K562 (cell line): ENCODE results near the gene SPOUT1. TPM values are rescaled to one million over a fixed set of nuclear protein-coding genes. Genes with fewer than 3 reads are reported as not detected.

Experiments used
- AFF1 ChIP-seq, 2 experiments: fragments of 450-650 bp; IDR thresholded peaks; 2 replicates each; pipeline ENCODE4 v1.6.1; 2018; ENCODE audit warnings: mild to moderate bottlenecking in 2 of 2, low read depth in 1 of 2; ENCODE audit not compliant: partially characterized antibody in 2 of 2
- E4F1 ChIP-seq: fragments of 250-450 bp; sonication (Bioruptor Pico); IDR thresholded peaks from 2 replicates; pipeline ENCODE4 v1.5.0; 2021; ENCODE audit warnings: mild to moderate bottlenecking, borderline replicate concordance
- IFI16 ChIP-seq: fragments of 250-450 bp; sonication (Bioruptor Pico); IDR thresholded peaks from 2 replicates; pipeline ENCODE4 v2.1.2; 2022; ENCODE audit warnings: mild to moderate bottlenecking, inconsistent platforms
- JUND ChIP-seq, 2 experiments: IDR thresholded peaks; 2 replicates in 1 of 2; 3 replicates in 1 of 2; pipeline ENCODE4 v1.6.1; 2011; ENCODE audit warnings: borderline replicate concordance in 2 of 2, low read depth in 2 of 2, low read length in 2 of 2, improper control_type of control experiment in 1 of 2, missing biosample characterization in 1 of 2, missing genetic modification characterization in 1 of 2, missing genetic modification reagents in 1 of 2
- KDM2B ChIP-seq: fragments of 250-450 bp; sonication (Bioruptor Pico); IDR thresholded peaks from 2 replicates; pipeline ENCODE4 v1.8.0; 2021; ENCODE audit warnings: mild to moderate bottlenecking, moderate library complexity
- KLF10 ChIP-seq: fragments of 250-450 bp; sonication (Bioruptor Pico); IDR thresholded peaks from 2 replicates; pipeline ENCODE4 v1.6.1; 2021; ENCODE audit warnings: matching md5 sums
- MBD2 ChIP-seq: sonication (generic); IDR thresholded peaks from 2 replicates; pipeline ENCODE4 v1.6.1; 2016; ENCODE audit warnings: low read depth, borderline replicate concordance
- NFE2L1 ChIP-seq: fragments of 450-650 bp; IDR thresholded peaks from 2 replicates; pipeline ENCODE4 v1.6.1; 2016; ENCODE audit warnings: missing genetic modification characterization, low read depth, mild to moderate bottlenecking, missing compliant biosample characterization, moderate library complexity, borderline replicate concordance
- PATZ1 ChIP-seq: fragments of 250-450 bp; sonication (Bioruptor Pico); IDR thresholded peaks from 2 replicates; pipeline ENCODE4 v1.5.0; 2020; ENCODE audit warnings: mild to moderate bottlenecking, borderline replicate concordance
- RB1 ChIP-seq: fragments of 450-650 bp; IDR thresholded peaks from 2 replicates; pipeline ENCODE4 v1.6.1; 2017; ENCODE audit warnings: low read depth, mild to moderate bottlenecking
- XRCC3 ChIP-seq: fragments of 450-650 bp; IDR thresholded peaks from 2 replicates; pipeline ENCODE4 v1.6.1; 2017; ENCODE audit warnings: mild to moderate bottlenecking, moderate library complexity
- ZBTB1 ChIP-seq: sonication (generic); formaldehyde crosslinking; IDR thresholded peaks from 2 replicates; pipeline ENCODE4 v1.8.1; 2023; ENCODE audit warnings: missing genetic modification reagents, low read depth, mild to moderate bottlenecking, borderline replicate concordance
- ZNF175 ChIP-seq: fragments of 200-800 bp; sonication (Bioruptor generic); IDR thresholded peaks from 2 replicates; pipeline ENCODE4 v1.6.1; 2016; ENCODE audit warnings: low read depth, mild to moderate bottlenecking, missing genetic modification characterization, missing compliant biosample characterization
- ZNF24 ChIP-seq: fragments of 450-650 bp; IDR thresholded peaks from 2 replicates; pipeline ENCODE4 v1.6.1; 2016
- ZNF263 ChIP-seq: sonication (generic); formaldehyde crosslinking; IDR thresholded peaks from 2 replicates; pipeline ENCODE4 v1.8.0; 2022; ENCODE audit warnings: mild to moderate bottlenecking, missing genetic modification reagents, borderline replicate concordance
- ZNF57 ChIP-seq: fragments of 450-650 bp; formaldehyde crosslinking; IDR thresholded peaks from 2 replicates; pipeline ENCODE4 v1.4.0; 2020; ENCODE audit warnings: mild to moderate bottlenecking, moderate library complexity
- ZNF655 ChIP-seq: fragments of 250-450 bp; sonication (Bioruptor Pico); IDR thresholded peaks from 2 replicates; pipeline ENCODE4 v1.5.0; 2021
- polyA plus RNA-seq, 8 experiments: library from polyadenylated mRNA; depleted of rRNA in 4 of 8; stranded (reverse) in 5 of 8; unstranded in 3 of 8; fragments of >200 nt; fragmentation: Nextera tagmentation in 2 of 8; fragmentation: Illumina TruSeq in 1 of 8; extraction: Ambion mirVana in 2 of 8; extraction: Trizol in 1 of 8; gene quantifications; 2 replicates each; pipeline versions ENCODE4 v1.2.1 to v1.2.3, GENCODE V29; 2011 to 2014; ENCODE audit warnings: inconsistent platforms in 1 of 8, missing spikeins in 1 of 8
- total RNA-seq, 7 experiments: library from RNA; depleted of rRNA in 6 of 7; stranded (reverse); fragments of >200 nt in 6 of 7; fragmentation: Illumina TruSeq in 2 of 7; extraction: Trizol in 2 of 7; gene quantifications; 2 replicates each; pipeline versions ENCODE4 v1.2.1 to v1.2.3, GENCODE V29; 2011 to 2021; ENCODE audit warnings: low replicate concordance in 1 of 7

Gene SPOUT1
- total and polyA plus RNA-seq, 9 of the 15 experiments (the other 6 are each of a cell fraction or from before 2014, with no cell fraction given) = 10.6 to 121 (median 37.4) TPM

- TF ChIP-seq RB1 = peak; percentile 67; the same call in 1 of the 2 replicates
- no peak for TF ChIP-seq ZNF24
- TF ChIP-seq ZNF57 (CRISPR knock-in tag) = no peak
- TF ChIP-seq ZNF655 (CRISPR knock-in tag) = no peak
- TF ChIP-seq JUND (IDR thresholded peaks at IDR 0.05; ENCODE audit: borderline replicate concordance, low read depth, low read length) = no peak; the same call in 1 of the 2 replicates
- no peak for TF ChIP-seq JUND (tag; IDR thresholded peaks at IDR 0.05; ENCODE audit: borderline replicate concordance, low read depth, low read length)
- TF ChIP-seq ZNF263 (CRISPR knock-in tag) = no peak
- TF ChIP-seq XRCC3 = no peak
- TF ChIP-seq ZNF175 (CRISPR knock-in tag) = no peak
- TF ChIP-seq ZBTB1 = no peak
- no peak for TF ChIP-seq AFF1 (IDR thresholded peaks at IDR 0.05; ENCODE audit: low read depth in 1 of 2, partially characterized antibody in 2 of 2)
- no peak for TF ChIP-seq IFI16
- no peak for TF ChIP-seq KDM2B (CRISPR knock-in tag)
- TF ChIP-seq MBD2 = peak; percentile 74; the same call in 1 of the 2 replicates
- TF ChIP-seq KLF10 (CRISPR knock-in tag) = no peak
- TF ChIP-seq PATZ1 (CRISPR knock-in tag) = no peak
- no peak for TF ChIP-seq E4F1 (CRISPR knock-in tag)
- TF ChIP-seq NFE2L1 (tag) = no peak
Observed at GRCh38 chr9:128829477-128830251, at the start of gene SPOUT1 (continued).
